Tibial artery (tissue), 4 donors: ENCODE data around the gene SLC1A4.
A peak's percentile ranks its signal among the peaks of the same experiment; 100 is the strongest.

Source experiments
- DNase-seq, 2 donors: peaks; one replicate each; pipeline ENCODE4 v3.0.0-alpha.2; 2019
- H3K27ac ChIP-seq, 2 donors: fragments of 200-600 bp; sonication (generic) in 1 of 2; 1 replicate in 1 of 2; 2 replicates in 1 of 2; pipeline ENCODE4 v1.5.1; 2018 to 2019; ENCODE audit warnings: mild to moderate bottlenecking in 1 of 2
- H3K27me3 ChIP-seq, 2 donors: fragments of 200-600 bp; sonication (generic) in 1 of 2; one replicate each; pipeline versions ENCODE4 v1.5.1 to v1.6.0; 2016 to 2019
- H3K36me3 ChIP-seq, 3 donors: fragments of 200-600 bp; sonication (generic) in 2 of 3; one replicate each; pipeline ENCODE4 v1.5.1; 2016 to 2019; ENCODE audit warnings: mild to moderate bottlenecking in 2 of 3
- H3K4me1 ChIP-seq, 4 donors: fragments of 200-600 bp; sonication (generic) in 2 of 4; 1 replicate in 3 of 4; 2 replicates in 1 of 4; pipeline ENCODE4 v1.5.1; 2016 to 2019
- H3K4me3 ChIP-seq, 2 donors: fragments of 200-600 bp; sonication (generic) in 1 of 2; 1 replicate in 1 of 2; 2 replicates in 1 of 2; pipeline ENCODE4 v1.5.1; 2018 to 2019; ENCODE audit warnings: mild to moderate bottlenecking in 2 of 2
- H3K9me3 ChIP-seq, 3 donors: fragments of 200-600 bp; sonication (generic) in 1 of 3; one replicate each; pipeline ENCODE4 v1.5.1; 2016 to 2019
- CTCF ChIP-seq, 2 experiments: fragments of 200-600 bp in 1 of 2; fragments of 450-650 bp in 1 of 2; IDR thresholded peaks; one replicate each; pipeline ENCODE4 v1.5.1; 2017 to 2019; ENCODE audit warnings: antibody characterized with exemption in 2 of 2, mild to moderate bottlenecking in 1 of 2, moderate library complexity in 1 of 2
- intact Hi-C: fragments of 100-400 bp; cut with DNase I; formaldehyde crosslinking; loops from one replicate; pipeline ENCODE4 v1.15.0; 2023; ENCODE audit warnings: low total_unique reads

The SLC1A4 gene

GRCh38 chr2:65064728-65065552 is 75.7 kb downstream of the SLC1A4 start:
- peak overlapping the region; percentile 42 to 60 for H3K27ac ChIP-seq
- H3K4me1 ChIP-seq = peaks cover 0 to 88% (median 52%) of the 10 kb centered on the region in 4 donors
- H3K9me3 ChIP-seq = no peaks in the 10 kb centered on the region
- no peaks in the 10 kb centered on the region for H3K27me3 ChIP-seq
- intact Hi-C loops = loop anchor here (5.0 to 10.0 kb wide), 3 partner anchors 97 to 490 kb away; no protein-coding TSS in a partner anchor
- H3K4me3 ChIP-seq = no peak overlapping the region
- TF ChIP-seq CTCF (IDR thresholded peaks at IDR 0.05) = peak; percentile 59 to 83
- peaks cover 0 to 9% (median 6%) of the 10 kb centered on the region in 3 donors for H3K36me3 ChIP-seq
- peak; percentile 83 to 91 for DNase-seq

- intact Hi-C loops = loop anchor here (10.0 kb wide), 1 partner anchor 487 kb away; no protein-coding TSS in a partner anchor
- H3K4me1 ChIP-seq = peaks cover 0 to 65% (median 48%) of the 10 kb centered on the region in 4 donors
- DNase-seq = no peak
Observed at GRCh38 chr2:65067806-65068553, 78.8 kb downstream of the SLC1A4 start.

GRCh38 chr2:65069439-65069824 is 80.2 kb downstream of the SLC1A4 start:
- Histone ChIP-seq H3K4me1 (peaks cover 0 to 57% (median 42%) of the 10 kb centered on the region in 4 donors), H3K27me3 (no peaks in the 10 kb centered on the region), H3K27ac (peak overlapping the region; percentile 25 to 26), H3K4me3 (no peak overlapping the region), H3K9me3 (no peaks in the 10 kb centered on the region), H3K36me3 (peaks cover 29 to 51% (median 49%) of the 10 kb centered on the region in 3 donors)
- no peak for DNase-seq
- intact Hi-C loops = loop anchor here (10.0 kb wide), 1 partner anchor 485 kb away; no protein-coding TSS in a partner anchor
- no peak for TF ChIP-seq CTCF (IDR thresholded peaks at IDR 0.05)

More at GRCh38 chr2:65067806-65068553, 78.8 kb downstream of the SLC1A4 start:
- Histone ChIP-seq H3K36me3 (peaks cover 20 to 36% (median 35%) of the 10 kb centered on the region in 3 donors), H3K27ac (peak overlapping the region in 1 of 2 donors; percentile 25), H3K27me3 (no peaks in the 10 kb centered on the region), H3K4me3 (no peak overlapping the region), H3K9me3 (no peaks in the 10 kb centered on the region)
- TF ChIP-seq CTCF (IDR thresholded peaks at IDR 0.05) = no peak

GRCh38 chr2:65070172-65070830 is 81.1 kb downstream of the SLC1A4 start:
- no peaks in the 10 kb centered on the region for H3K9me3 ChIP-seq
- no peak overlapping the region for H3K4me3 ChIP-seq
- intact Hi-C loops = no loop called here
- no peaks in the 10 kb centered on the region for H3K27me3 ChIP-seq
- peaks cover 29 to 55% (median 50%) of the 10 kb centered on the region in 3 donors for H3K36me3 ChIP-seq
- no peak for TF ChIP-seq CTCF (IDR thresholded peaks at IDR 0.05)
- peaks cover 0 to 57% (median 42%) of the 10 kb centered on the region in 4 donors for H3K4me1 ChIP-seq
- no peak for DNase-seq
- peak overlapping the region; percentile 25 to 26 for H3K27ac ChIP-seq

- H3K27ac ChIP-seq = no peak overlapping the region
- H3K36me3 ChIP-seq = peaks cover 29 to 55% (median 50%) of the 10 kb centered on the region in 3 donors
- peaks cover 0 to 59% (median 44%) of the 10 kb centered on the region in 4 donors for H3K4me1 ChIP-seq
- intact Hi-C loops = no loop called here
- H3K27me3 ChIP-seq = no peaks in the 10 kb centered on the region
- H3K9me3 ChIP-seq = no peaks in the 10 kb centered on the region
- no peak for TF ChIP-seq CTCF (IDR thresholded peaks at IDR 0.05)
- DNase-seq = no peak
- H3K4me3 ChIP-seq = no peak overlapping the region
Observed at GRCh38 chr2:65070856-65071255, 81.7 kb downstream of the SLC1A4 start.
